AG04450 (cell line): ENCODE results near the gene RAMP1. TPM values are rescaled to one million over a fixed set of nuclear protein-coding genes. Genes with fewer than 3 reads are reported as not detected.
A peak's percentile ranks its signal among the peaks of the same experiment; 100 is the strongest.

Experiments
- CTCF ChIA-PET: fragments of 300-600, 350-600 bp; formaldehyde crosslinking; extraction: SDS; loops from one replicate; lab custom pipeline; 2022; ENCODE audit warnings: antibody characterized with exemption, inconsistent platforms; lab: Charles Lee
- POLR2A ChIA-PET: fragments of 350-600 bp; formaldehyde crosslinking; extraction: SDS; loops from one replicate; lab custom pipeline; 2021; ENCODE audit warnings: antibody characterized with exemption, inconsistent platforms; lab: Yijun Ruan, JAX
- DNase-seq: peaks from one replicate; pipeline ENCODE4 v3.0.0-alpha.2; 2011; ENCODE audit warnings: low read depth, low spot score
- H3K27ac ChIP-seq: one replicate; pipeline ENCODE4 v1.5.1; 2012; ENCODE audit warnings: low read depth, low read length, control low read depth
- H3K27me3 ChIP-seq: one replicate; pipeline ENCODE4 v1.6.0; 2012; ENCODE audit warnings: low read length; ENCODE audit not compliant: control insufficient read depth, insufficient read depth
- H3K4me3 ChIP-seq: 2 replicates; pipeline ENCODE4 v1.5.1; 2011; ENCODE audit warnings: mild to moderate bottlenecking, low read depth, low read length, control low read depth
- H3K9me3 ChIP-seq: 2 replicates; pipeline ENCODE4 v1.5.1; 2012; ENCODE audit warnings: low read length; ENCODE audit not compliant: control insufficient read depth, insufficient read depth
- CTCF ChIP-seq: IDR thresholded peaks from 2 replicates; pipeline ENCODE4 v1.5.1; 2011; ENCODE audit warnings: low read depth, low read length, control low read depth, inconsistent platforms
- polyA plus RNA-seq: library from polyadenylated mRNA; depleted of rRNA; stranded (reverse); fragments of >200 nt; gene quantifications from 2 replicates; pipeline ENCODE4 v1.2.3, GENCODE V29; 2011

RAMP1 gene
- polyA plus RNA-seq, 1 experiment, result 26.5 TPM

- no peak overlapping the region for H3K27ac ChIP-seq
- POLR2A ChIA-PET, result no interaction called here
- TF ChIP-seq CTCF, result no peak
- CTCF ChIA-PET, result no interaction called here
- DNase-seq, result no peak
- H3K27me3 ChIP-seq, result no peaks in the 10 kb centered on the region
- peaks cover 3% of the 10 kb centered on the region; the same call in 1 of the 2 replicates for H3K9me3 ChIP-seq
- H3K4me3 ChIP-seq, result no peak overlapping the region
Observed at GRCh38 chr2:237870754-237871651, 11.6 kb downstream of the RAMP1 start.

GRCh38 chr2:237872178-237872887, 12.9 kb downstream of the RAMP1 start:
- TF ChIP-seq CTCF, result no peak
- peaks cover 3% of the 10 kb centered on the region; the same call in 1 of the 2 replicates for H3K9me3 ChIP-seq
- no peak overlapping the region for H3K4me3 ChIP-seq
- no peak overlapping the region for H3K27ac ChIP-seq
- ChIA-PET CTCF (no interaction called here), POLR2A (no interaction called here)
- no peak for DNase-seq
- no peaks in the 10 kb centered on the region for H3K27me3 ChIP-seq

GRCh38 chr2:237873421-237873831, 14.0 kb downstream of the RAMP1 start:
- H3K27ac ChIP-seq, result peak overlapping the region; percentile 57
- POLR2A ChIA-PET, result no interaction called here
- no peaks in the 10 kb centered on the region for H3K27me3 ChIP-seq

GRCh38 chr2:237873897-237874551, 14.6 kb downstream of the RAMP1 start:
- CTCF ChIA-PET, result no interaction called here
- no peak overlapping the region for H3K4me3 ChIP-seq
- no peak for DNase-seq
- no peaks in the 10 kb centered on the region for H3K27me3 ChIP-seq
- H3K27ac ChIP-seq, result peak overlapping the region; percentile 47
- POLR2A ChIA-PET, result no interaction called here
- H3K9me3 ChIP-seq, result peaks cover 3% of the 10 kb centered on the region; the same call in 1 of the 2 replicates
- no peak for TF ChIP-seq CTCF

More at GRCh38 chr2:237873421-237873831, 14.0 kb downstream of the RAMP1 start:
- CTCF ChIA-PET, result no interaction called here
- Histone ChIP-seq H3K9me3 (peaks cover 3% of the 10 kb centered on the region; the same call in 1 of the 2 replicates), H3K4me3 (no peak overlapping the region)
- DNase-seq, result no peak
- no peak for TF ChIP-seq CTCF
